SK-MEL-5 (cell line): ENCODE results near the gene UBE2V1. TPM values are rescaled to one million over a fixed set of nuclear protein-coding genes. Genes with fewer than 3 reads are reported as not detected.

Experiments used
- DNase-seq: peaks from one replicate; pipeline ENCODE4 v3.0.0-alpha.2; 2016; ENCODE audit warnings: low read depth, low spot score
- in situ Hi-C: cut with HindIII; loops from 2 replicates; pipeline ENCODE4 v1.10.0; 2016; ENCODE audit warnings: low sequenced_read_pairs, high pct_unique_total_duplicates, low pct_unique_long_range_greater_than_20kb
- total RNA-seq: library from RNA; depleted of rRNA; stranded (reverse); fragments of >200 nt; shearing (Covaris generic); gene quantifications from 2 replicates; pipeline ENCODE4 v1.2.3, GENCODE V29; 2014; rRNA removed

UBE2V1 gene
- total RNA-seq, 1 experiment from 2014 or later, result 53.1 TPM

DNA sequence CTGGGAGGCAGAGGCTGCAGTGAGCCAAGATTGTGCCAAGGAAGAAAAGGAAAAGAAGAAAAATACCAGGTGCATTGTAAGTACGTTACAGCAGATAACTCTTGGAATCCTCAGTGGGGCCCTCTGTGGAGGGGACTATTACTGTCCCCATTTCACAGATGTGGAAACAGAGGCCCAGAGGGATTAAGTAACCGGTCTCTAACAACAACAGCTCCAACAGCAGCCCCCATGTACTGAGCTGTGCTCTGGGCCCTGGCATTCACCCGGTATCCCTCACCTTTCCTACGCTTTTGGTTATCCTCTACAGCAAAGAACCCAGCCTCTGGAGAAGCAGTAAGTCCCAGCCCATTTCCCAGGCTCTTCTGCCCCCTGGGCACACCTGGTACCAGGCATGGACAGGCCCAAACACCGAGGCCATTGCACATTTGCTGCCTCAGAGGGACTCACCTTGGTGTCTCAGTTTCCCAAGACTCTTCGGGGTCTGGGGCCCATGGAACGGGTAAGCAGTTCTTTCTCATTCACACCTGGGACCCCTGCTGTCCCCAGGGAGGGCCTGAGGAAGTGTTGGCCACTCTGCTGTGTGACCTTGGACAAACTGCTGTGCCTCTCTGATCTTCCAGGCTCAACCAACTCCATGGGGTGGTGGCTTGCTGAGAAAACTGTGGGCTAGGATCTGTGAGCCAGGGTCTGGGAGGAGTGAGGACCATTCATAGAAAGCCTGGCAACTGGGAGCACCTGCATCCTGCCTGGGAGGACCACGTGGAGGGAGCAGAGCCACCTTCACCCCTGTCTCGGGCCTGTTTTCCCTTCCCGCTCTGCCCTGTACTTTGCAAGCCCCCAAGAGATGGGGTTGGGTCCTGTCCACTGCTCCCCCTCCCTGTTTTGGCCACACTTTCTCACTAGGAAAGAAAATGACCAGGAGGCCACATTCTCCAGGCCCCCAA, 70.3 kb downstream of the UBE2V1 start:
- in situ Hi-C loops, result no loop called here

GRCh38 chr20:50041246-50041873, 71.6 kb downstream of the UBE2V1 start:
- in situ Hi-C loops, result no loop called here
- DNase-seq, result no peak

More for the DNA sequence above, 70.3 kb downstream of the UBE2V1 start:
- no peak for DNase-seq

GRCh38 chr20:50040432-50041245, 72.3 kb downstream of the UBE2V1 start:
- DNase-seq, result no peak
- in situ Hi-C loops, result no loop called here

- DNase-seq, result no peak
- in situ Hi-C loops, result no loop called here
Measured at GRCh38 chr20:50039706-50040431, 73.1 kb downstream of the UBE2V1 start.

- in situ Hi-C loops, result no loop called here
- no peak for DNase-seq
Measured at GRCh38 chr20:50038574-50038991, 74.4 kb downstream of the UBE2V1 start.

GRCh38 chr20:50038169-50038568, 74.8 kb downstream of the UBE2V1 start:
- no peak for DNase-seq
- in situ Hi-C loops, result no loop called here

DNA sequence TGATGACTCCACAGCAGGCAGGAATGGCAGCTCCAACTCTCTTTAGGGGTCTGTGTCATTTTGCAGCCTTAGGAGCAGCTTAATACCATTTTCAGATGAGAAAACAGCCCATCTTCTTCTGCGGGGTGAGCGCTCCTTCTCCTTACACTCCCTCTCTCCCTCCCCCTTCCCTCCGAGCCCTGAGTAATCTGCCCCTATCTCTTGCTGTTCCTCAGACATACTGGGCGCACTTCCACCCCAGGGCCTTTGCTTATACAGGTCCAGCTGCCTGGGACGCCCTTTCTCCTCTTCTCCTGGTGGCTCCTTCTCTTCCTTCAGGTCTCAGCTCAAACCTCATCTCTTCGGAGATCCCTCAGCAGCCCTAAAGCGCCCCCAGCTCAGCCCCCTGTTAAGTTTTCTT, 75.4 kb downstream of the UBE2V1 start:
- in situ Hi-C loops, result no loop called here
- DNase-seq, result no peak

DNA sequence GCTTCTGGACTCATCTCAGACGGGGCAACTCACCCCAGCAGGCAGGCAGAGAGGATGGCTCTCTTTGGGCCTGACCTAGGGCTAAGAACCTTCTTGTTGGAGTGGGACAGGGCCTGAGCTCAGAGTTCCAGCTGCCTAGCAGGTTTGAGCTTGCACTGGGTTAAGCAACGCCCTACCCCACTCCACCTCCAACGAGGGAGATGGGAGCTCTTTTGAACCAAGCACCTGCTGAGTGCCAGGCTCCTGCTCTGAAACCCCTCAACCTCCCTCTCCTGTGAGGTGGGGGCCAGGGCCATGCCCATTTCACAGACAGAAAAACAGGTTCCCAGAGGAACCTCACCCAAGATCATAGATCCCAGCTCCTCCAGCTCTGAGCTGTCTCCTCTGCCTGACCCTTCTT, 75.8 kb downstream of the UBE2V1 start:
- in situ Hi-C loops, result no loop called here
- DNase-seq, result no peak

GRCh38 chr20:50036703-50037102, 76.2 kb downstream of the UBE2V1 start:
- in situ Hi-C loops, result no loop called here
- DNase-seq, result no peak

- in situ Hi-C loops, result no loop called here
- no peak for DNase-seq
Measured at GRCh38 chr20:50034567-50035180, 78.3 kb downstream of the UBE2V1 start.

DNA sequence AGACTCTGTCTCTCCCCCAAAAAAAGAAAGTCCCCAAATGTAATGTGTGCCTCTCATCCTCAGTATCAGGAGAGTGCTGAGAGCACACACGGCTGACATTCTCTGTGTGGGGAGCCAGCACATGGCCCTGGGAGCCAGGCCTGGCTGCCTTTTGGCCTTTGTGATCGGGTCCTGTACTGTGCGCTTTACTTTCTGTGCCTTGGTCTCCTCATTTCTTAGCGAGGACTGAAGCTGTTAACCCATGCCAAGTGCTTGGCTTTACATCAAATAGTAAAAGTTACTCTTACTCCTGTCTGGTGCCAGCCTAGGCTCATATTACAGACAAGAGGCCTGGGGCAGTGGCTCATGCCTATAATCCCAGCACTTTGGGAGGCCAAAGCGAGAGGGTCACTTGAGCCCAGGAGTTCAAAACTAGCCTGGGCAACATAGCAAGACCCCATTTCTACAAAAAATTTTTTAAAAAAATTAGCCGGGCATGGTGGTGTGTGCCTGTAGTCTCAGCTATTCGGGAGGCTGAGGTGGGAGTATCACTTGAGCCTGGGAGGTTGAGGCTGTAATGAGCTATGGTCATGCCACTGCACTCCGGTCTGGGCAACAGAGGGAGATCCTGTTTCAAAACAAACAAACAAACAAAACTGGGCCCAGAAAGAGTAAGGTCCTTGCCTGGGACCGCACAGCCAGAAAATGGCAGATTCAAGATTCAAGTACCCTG, 79.8 kb downstream of the UBE2V1 start:
- in situ Hi-C loops, result no loop called here
- DNase-seq, result no peak

Other genes with a start within 250 kb of the UBE2V1 start
- gene SPATA2, start 197.6 kb downstream of the UBE2V1 start, total RNA-seq, result 3.3 and 4.6 TPM in 2 replicates
- gene RNF114, start 176.8 kb downstream of the UBE2V1 start, total RNA-seq, result 85.0 and 90.6 TPM in 2 replicates
- 0.13 and 0.40 TPM in 2 replicates for gene SNAI1, start 130.2 kb downstream of the UBE2V1 start, total RNA-seq
- gene PEDS1, start 40.6 kb upstream of the UBE2V1 start, total RNA-seq, result 38.6 and 41.1 TPM in 2 replicates
- gene CEBPB, start 77.7 kb upstream of the UBE2V1 start, total RNA-seq, result 47.4 and 69.6 TPM in 2 replicates